Measurements from ENCODE around the gene SETD2.

DNA sequence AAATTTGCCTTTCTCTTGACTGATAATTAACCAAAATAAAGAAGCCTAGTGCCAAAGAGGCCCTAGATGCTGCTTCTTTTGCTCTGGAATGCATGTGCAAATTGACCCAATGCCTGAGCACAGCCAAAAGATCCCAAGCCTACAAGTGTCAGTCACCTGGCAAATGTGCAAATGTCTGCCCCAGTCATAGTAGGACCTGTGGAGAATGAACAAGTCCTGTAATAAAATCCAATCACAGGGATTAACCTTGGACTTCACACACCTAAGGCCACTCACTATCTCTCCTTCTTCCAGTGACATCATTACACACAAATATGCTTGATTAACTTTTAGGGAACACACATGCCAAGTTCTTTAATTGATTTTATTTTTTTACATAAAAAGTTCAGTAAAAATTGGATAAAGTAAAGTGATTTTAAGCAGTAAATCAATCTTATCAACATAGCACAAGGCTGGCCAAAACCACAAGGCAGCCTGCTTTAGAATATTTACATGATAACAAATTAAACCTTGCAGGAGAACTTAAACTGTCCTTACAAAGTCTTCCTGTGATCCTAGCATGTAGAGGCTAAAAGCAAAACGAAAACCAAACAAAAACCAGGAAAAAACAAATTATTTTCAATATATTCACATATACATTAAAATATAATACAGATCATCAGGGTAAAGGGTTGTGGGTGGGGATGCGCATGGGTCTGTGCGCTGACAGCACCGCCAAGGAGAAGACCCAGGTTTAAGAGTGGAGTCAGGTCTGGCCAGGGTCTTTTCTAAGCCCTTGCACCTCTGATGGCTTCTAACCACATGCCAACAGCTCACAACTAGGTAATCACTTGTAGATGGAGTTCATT is 147.6 kb downstream of the SETD2 start:
- no peak for TF ChIP-seq CTCF (IDR thresholded peaks at IDR 0.05)
- no peak for TF ChIP-seq EP300 (IDR thresholded peaks at IDR 0.05; ENCODE audit: low read depth)

All from transverse colon (tissue), 3 donors.